Choroid plexus epithelial cell (primary cell): Measurements from ENCODE around the gene RAI1.

Source experiments
- DNase-seq: peaks from one replicate; pipeline ENCODE4 v3.0.0-alpha.2; 2010; ENCODE audit warnings: low read depth
- H3K4me3 ChIP-seq: 2 replicates; pipeline ENCODE4 v1.5.1; 2011; ENCODE audit warnings: low read depth, mild to moderate bottlenecking, control low read depth, low read length, moderate library complexity
- TF ChIP-seq, protein P1 (sequence below): conservative IDR thresholded peaks from 2 replicates; pipeline ENCODE4 v1.5.1; 2011; ENCODE audit warnings: low read depth, mild to moderate bottlenecking, control low read depth, inconsistent platforms, low read length, moderate library complexity

RAI1 gene

DNA sequence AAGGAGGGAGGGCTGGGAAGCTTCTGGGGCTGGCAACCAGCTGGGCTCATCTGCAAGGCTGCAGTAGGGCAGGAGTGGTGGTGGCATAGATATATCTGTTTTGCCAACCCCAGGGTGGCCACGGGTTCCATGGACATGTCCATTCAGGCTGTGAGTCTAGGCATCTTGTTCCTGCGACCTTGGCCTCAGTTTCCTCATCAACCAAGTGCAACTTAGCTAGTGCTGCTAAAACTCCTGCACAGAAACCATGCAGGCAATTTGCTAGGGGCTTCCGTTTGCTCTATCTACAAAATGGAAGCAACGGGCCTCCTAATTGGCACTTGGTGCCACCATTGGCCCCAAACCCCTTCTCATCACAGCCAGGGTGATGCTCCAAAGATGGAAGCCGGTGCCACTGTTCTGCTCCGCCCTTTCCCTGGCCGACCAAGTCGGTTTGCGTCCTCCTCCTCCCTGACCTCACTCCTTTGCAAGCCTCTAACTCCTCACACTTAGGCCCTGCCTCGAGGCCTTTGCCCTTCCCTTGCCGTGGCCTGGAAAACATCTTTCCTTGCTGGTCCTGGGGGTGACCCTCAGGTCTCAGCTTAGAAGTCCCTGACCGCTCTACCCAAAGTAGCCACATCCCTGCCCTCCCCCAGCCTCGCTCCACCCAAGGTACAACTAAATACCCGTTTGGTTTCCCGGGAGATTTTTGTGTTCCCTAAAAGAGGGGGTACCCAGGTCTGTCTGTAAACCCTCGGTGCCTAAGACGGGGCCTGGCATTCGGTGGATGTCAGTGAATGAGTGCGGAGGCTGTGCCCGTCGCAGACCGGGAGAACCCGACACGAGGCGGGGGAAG, 154.4 kb downstream of the RAI1 start:
- no peak for DNase-seq
- TF ChIP-seq, protein P1, sequence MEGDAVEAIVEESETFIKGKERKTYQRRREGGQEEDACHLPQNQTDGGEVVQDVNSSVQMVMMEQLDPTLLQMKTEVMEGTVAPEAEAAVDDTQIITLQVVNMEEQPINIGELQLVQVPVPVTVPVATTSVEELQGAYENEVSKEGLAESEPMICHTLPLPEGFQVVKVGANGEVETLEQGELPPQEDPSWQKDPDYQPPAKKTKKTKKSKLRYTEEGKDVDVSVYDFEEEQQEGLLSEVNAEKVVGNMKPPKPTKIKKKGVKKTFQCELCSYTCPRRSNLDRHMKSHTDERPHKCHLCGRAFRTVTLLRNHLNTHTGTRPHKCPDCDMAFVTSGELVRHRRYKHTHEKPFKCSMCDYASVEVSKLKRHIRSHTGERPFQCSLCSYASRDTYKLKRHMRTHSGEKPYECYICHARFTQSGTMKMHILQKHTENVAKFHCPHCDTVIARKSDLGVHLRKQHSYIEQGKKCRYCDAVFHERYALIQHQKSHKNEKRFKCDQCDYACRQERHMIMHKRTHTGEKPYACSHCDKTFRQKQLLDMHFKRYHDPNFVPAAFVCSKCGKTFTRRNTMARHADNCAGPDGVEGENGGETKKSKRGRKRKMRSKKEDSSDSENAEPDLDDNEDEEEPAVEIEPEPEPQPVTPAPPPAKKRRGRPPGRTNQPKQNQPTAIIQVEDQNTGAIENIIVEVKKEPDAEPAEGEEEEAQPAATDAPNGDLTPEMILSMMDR, result no peak
- peak overlapping the region; percentile 97 for H3K4me3 ChIP-seq

DNA sequence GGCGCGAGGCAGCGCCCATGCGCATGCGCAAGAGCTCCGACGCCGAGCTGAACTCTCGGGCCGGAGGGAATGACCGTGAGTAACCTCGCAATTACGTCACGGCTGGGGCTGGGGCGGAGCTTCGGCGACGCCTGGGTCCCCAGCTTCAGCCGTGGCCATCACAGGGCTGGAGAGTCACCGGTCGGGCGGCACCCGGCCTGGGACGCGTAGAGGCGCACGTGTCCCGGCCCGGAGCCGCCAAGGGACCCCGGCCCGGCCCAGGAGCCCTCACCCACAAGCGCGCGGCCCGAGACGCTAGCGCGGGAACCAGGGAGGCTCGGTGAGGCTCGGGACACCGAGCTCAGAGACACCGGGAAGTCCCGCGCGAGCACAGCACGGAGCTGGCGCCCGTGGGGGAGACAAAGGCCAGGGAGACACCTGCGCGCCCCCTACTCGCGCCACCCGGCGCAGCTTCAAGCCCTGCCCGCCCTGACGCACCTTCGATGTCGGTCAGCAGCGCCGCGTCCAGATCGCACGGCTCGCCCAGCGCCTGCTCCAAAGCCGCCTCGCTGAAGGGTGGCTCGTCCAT, 155.1 kb downstream of the RAI1 start:
- DNase-seq, result peak; percentile 94
- TF ChIP-seq, protein P1, result no peak
- peak overlapping the region; percentile 97 for H3K4me3 ChIP-seq

DNA sequence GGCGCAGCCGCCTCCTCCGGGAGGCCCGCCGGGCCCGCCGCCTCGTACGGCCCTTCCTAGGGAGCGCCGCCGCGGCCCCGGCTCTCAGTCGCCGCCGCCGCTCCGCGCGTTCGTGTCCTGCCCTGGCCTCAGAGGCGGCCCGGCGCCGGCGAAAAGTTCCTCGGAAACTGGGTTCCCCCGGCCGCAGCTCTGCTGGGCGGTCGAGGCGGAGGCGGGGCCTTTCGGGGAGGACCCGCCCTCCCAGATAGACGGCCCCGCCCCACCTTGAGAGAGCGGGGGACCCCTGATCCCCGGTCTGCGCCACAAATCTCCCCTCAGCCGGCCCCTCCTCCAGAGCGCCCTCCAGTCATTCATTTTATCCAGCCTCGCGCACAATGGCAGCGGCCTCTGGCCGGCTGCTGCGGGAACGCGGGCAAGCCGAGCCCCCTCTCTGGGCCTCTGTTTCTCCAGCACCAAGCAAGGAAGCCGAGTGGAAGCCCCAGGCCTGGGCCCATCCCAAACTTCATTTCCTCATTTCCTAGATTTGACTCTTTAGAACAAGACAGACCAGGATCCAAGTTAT, 155.6 kb downstream of the RAI1 start, which contains the start of gene SREBF1:
Gene SREBF1 (minus strand): TSS at position 169 of the 562 bp plus-strand sequence. CDS start 169 bp downstream, outside the sequence.
- peak within 1 kb of the TSS; percentile 97 for H3K4me3 ChIP-seq
- DNase-seq, result peak; percentile 65
- TF ChIP-seq, protein P1, result no peak

DNA sequence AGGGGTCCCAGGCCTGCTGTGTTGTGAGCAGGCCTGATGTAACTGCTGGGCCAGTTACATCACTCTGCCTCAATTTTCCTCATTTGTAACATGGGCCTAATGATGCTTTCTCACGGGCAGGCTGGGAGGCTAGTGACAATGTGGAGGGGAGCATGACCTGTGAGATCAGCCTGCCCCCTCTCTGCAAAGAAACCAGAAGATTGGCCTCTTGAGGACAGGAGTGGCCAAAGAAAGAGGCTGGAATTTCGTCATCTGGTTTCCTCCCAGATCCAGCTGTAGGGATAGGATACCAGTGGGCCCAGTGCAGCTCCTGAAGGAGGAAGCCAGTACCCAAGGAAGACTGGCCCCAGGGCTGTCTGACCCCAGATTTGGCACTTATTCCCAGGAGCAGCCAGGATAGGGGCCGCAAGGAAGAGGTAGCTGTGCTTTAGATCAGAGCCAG, 156.1 kb downstream of the RAI1 start:
- TF ChIP-seq, protein P1, result no peak
- peak; percentile 80 for DNase-seq
- peak overlapping the region; percentile 97 for H3K4me3 ChIP-seq

DNA sequence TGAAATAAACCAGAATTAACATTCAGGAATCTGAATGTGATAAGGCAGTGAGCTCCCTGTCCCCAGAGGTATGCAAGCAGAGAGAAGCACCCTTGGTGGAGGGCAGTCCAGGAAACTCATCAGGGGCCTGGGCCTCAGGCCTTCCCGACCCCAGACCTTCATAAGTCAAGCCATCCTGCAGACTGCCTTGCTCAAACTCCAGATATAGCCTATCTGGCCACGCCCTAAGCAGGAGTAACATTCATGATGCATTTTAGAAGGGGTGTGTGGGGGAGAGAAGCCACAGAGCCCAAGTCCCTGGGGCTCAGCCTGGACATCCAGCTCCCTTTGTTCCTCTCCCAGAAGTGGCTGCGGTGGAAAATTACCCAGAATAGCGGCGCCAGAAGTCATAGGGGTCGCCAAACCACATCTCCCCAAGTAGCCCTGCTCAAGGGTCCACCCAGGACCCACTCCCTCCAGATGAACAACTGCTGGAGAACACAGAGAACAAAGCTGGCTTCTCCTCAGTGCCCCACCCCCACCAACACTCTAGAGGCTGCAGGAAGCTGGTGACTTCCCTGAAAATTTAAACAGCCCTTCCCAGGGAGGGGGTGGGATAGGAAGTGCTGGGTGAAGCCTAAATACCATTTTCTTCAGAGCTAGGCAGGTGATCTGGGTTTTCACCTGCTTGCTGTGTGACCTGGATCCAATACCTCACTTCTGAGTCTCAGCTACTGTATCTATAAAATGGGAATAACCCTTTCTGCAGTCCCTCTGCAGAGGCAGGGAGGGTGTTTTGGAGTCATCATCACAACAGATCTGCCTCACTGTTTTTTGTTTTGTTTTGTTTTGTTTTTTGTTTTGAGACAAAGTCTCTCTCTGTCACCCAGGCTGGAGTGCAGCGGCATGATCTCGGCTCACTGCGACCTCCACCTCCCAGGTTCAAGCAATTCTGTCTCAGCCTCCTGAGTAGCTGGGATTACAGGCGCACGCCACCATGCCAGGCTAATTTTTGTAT, 157.0 kb downstream of the RAI1 start:
- no peak for DNase-seq
- no peak overlapping the region for H3K4me3 ChIP-seq
- TF ChIP-seq, protein P1, result no peak

DNA sequence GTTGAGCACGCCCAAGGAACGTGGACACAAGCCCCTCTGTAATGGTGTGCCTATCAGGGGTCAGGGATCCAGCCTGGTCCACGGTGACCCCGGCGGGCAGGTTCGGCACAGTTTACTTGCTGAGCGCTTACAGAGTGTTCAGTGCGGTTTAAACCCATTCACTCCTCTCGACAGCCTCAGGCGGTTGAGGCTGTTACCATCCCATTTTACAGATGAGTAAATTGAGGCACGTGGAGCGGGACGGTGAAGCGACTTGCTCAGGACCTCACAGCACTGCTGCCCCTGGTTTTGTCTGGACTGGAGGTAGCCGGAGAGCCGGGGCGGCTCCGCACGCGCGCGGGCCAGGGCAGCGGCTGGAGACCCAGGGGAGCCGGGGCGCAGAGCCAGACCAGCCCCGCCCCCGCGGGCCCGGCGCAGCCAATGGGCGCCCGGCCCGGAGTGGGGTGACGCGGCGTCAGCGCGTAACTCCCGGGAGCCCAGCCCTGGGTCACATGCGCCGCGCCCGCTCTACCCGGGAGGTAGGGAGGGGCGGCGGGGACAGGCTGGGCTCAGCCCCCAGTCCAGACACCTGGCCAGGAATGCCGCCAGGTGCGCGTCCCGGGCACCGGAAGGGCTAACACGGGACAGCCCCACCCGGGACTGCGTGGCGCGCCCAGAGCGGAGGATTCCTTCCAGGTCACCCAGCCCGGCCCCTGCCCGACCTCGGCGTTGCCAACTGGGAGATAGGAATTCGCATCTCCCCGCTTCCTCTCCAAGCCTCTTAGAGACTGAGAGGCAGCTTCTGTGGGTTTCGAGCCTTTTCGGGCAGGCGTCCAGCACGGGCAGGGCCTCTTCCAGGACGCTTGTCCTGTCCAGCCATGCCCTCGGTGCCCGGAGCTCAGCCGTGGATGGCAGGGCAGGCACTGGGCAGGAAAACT, 158.8 kb downstream of the RAI1 start:
- H3K4me3 ChIP-seq, result peak overlapping the region; percentile 56
- DNase-seq, result peak; percentile 87
- TF ChIP-seq, protein P1, result no peak
